MCF 10A (cell line): ENCODE results near the gene IFT52. TPM values are rescaled to one million over a fixed set of nuclear protein-coding genes. Genes with fewer than 3 reads are reported as not detected.

ENCODE experiments used
- BruUV-seq: library from RNA; stranded (reverse); fragments of 400-500 nt; replicated peaks from 2 replicates; lab custom pipeline; 2021; lab: Mats Ljungman, UMichigan
- CTCF ChIA-PET: fragments of 300-600 bp; sonication (Branson Sonifier 250); formaldehyde crosslinking; extraction: SDS; loops from one replicate; lab custom pipeline; 2021; ENCODE audit warnings: antibody characterized with exemption, inconsistent platforms; lab: Yijun Ruan, JAX
- POLR2A ChIA-PET: fragments of 300-600, 350-650 bp; sonication (Branson Sonifier 250); formaldehyde crosslinking; extraction: SDS; loops from one replicate; lab custom pipeline; 2020; ENCODE audit warnings: antibody characterized with exemption, inconsistent platforms; lab: Yijun Ruan, JAX
- DNase-seq: peaks from one replicate; pipeline ENCODE4 v3.0.0-alpha.2; 2018; ENCODE audit not compliant: unreplicated experiment
- H3K27ac Mint-ChIP-seq: one replicate; pipeline ENCODE4 v1.8.0; 2022; ENCODE audit warnings: mild to moderate bottlenecking, low read depth, mixed read lengths; ENCODE audit not compliant: unreplicated experiment
- H3K27me3 Mint-ChIP-seq: one replicate; pipeline ENCODE4 v1.8.0; 2022; ENCODE audit warnings: mixed read lengths; ENCODE audit not compliant: insufficient read depth, unreplicated experiment
- H3K36me3 Mint-ChIP-seq: one replicate; pipeline ENCODE4 v1.8.0; 2022; ENCODE audit warnings: mild to moderate bottlenecking, moderate library complexity, mixed read lengths; ENCODE audit not compliant: insufficient read depth, unreplicated experiment
- H3K4me1 Mint-ChIP-seq: one replicate; pipeline ENCODE4 v1.8.0; 2022; ENCODE audit warnings: mixed read lengths; ENCODE audit not compliant: insufficient read depth, unreplicated experiment
- H3K4me3 Mint-ChIP-seq: one replicate; pipeline ENCODE4 v1.8.0; 2022; ENCODE audit warnings: mild to moderate bottlenecking, moderate library complexity, mixed read lengths; ENCODE audit not compliant: unreplicated experiment
- H3K9me3 Mint-ChIP-seq: one replicate; pipeline ENCODE4 v1.8.0; 2022; ENCODE audit warnings: mixed read lengths; ENCODE audit not compliant: unreplicated experiment
- CTCF ChIP-seq: fragments of 200-600 bp; IDR thresholded peaks from one replicate; pipeline ENCODE4 v1.8.0; 2022; ENCODE audit warnings: antibody characterized with exemption, mild to moderate bottlenecking; ENCODE audit not compliant: unreplicated experiment
- intact Hi-C: fragments of 100-400 bp; cut with micrococcal nuclease; formaldehyde crosslinking; loops from 2 replicates; pipeline ENCODE4 v1.14.1; 2022
- total RNA-seq: library from RNA; stranded (reverse); gene quantifications from 2 replicates; pipeline ENCODE4 v1.2.3, GENCODE V29; 2022

IFT52 gene
- total RNA-seq, 1 experiment from 2014 or later = 21.8 TPM

- ChIA-PET CTCF (interaction anchor here (5.6 kb wide), 1 partner anchor 10 kb away, joined by 54 read pairs; no protein-coding TSS in a partner anchor), POLR2A (no interaction called here)
- Mint-ChIP-seq H3K4me1 (no peaks in the 10 kb centered on the region), H3K9me3 (peaks cover 22% of the 10 kb centered on the region), H3K27ac (no peak overlapping the region), H3K4me3 (no peak overlapping the region), H3K27me3 (no peaks in the 10 kb centered on the region), H3K36me3 (no peaks in the 10 kb centered on the region)
- BruUV-seq = no TSS peak
- no peak for DNase-seq
- intact Hi-C loops = no loop called here
- no peak for TF ChIP-seq CTCF
Observed at GRCh38 chr20:43548273-43548880, 42.4 kb upstream of the IFT52 start.

GRCh38 chr20:43549416-43550065, 41.2 kb upstream of the IFT52 start:
- H3K27ac Mint-ChIP-seq = no peak overlapping the region
- no TSS peak for BruUV-seq
- peaks cover 22% of the 10 kb centered on the region for H3K9me3 Mint-ChIP-seq

GRCh38 chr20:43550456-43550855, 40.3 kb upstream of the IFT52 start:
- TF ChIP-seq CTCF = no peak
- intact Hi-C loops = no loop called here
- no peaks in the 10 kb centered on the region for H3K36me3 Mint-ChIP-seq
- no TSS peak for BruUV-seq
- DNase-seq = no peak
- POLR2A ChIA-PET = no interaction called here
- peaks cover 22% of the 10 kb centered on the region for H3K9me3 Mint-ChIP-seq
- H3K27ac Mint-ChIP-seq = no peak overlapping the region
- no peaks in the 10 kb centered on the region for H3K4me1 Mint-ChIP-seq
- H3K27me3 Mint-ChIP-seq = no peaks in the 10 kb centered on the region
- CTCF ChIA-PET = interaction anchor here (0.8 to 5.6 kb wide), 3 partner anchors 12 to 33 kb away, joined by 4 to 54 read pairs (median 6); no protein-coding TSS in a partner anchor
- H3K4me3 Mint-ChIP-seq = no peak overlapping the region

More at GRCh38 chr20:43549416-43550065, 41.2 kb upstream of the IFT52 start:
- Mint-ChIP-seq H3K4me1 (no peaks in the 10 kb centered on the region), H3K4me3 (no peak overlapping the region), H3K27me3 (no peaks in the 10 kb centered on the region), H3K36me3 (no peaks in the 10 kb centered on the region)
- no peak for TF ChIP-seq CTCF
- ChIA-PET POLR2A (interaction anchor here (0.5 to 0.7 kb wide), 2 partner anchors 13 to 32 kb away, joined by 3 to 4 read pairs; no protein-coding TSS in a partner anchor), CTCF (interaction anchor here (0.7 to 5.6 kb wide), 4 partner anchors 11 to 201 kb away, joined by 3 to 54 read pairs (median 4); no protein-coding TSS in a partner anchor)
- DNase-seq = no peak
- intact Hi-C loops = no loop called here

GRCh38 chr20:43554369-43554768, 36.4 kb upstream of the IFT52 start:
- no peak for DNase-seq
- Mint-ChIP-seq H3K27me3 (no peaks in the 10 kb centered on the region), H3K4me1 (no peaks in the 10 kb centered on the region), H3K4me3 (no peak overlapping the region), H3K36me3 (no peaks in the 10 kb centered on the region), H3K9me3 (no peaks in the 10 kb centered on the region), H3K27ac (no peak overlapping the region)
- ChIA-PET CTCF (interaction anchor here (4.3 kb wide), 1 partner anchor 17 kb away, joined by 25 read pairs; no protein-coding TSS in a partner anchor), POLR2A (no interaction called here)
- intact Hi-C loops = no loop called here
- no peak for TF ChIP-seq CTCF
- no TSS peak for BruUV-seq
